ENCODE data around the gene CPN2.

Gene CPN2

GRCh38 chr3:194306771-194307640 is 44.1 kb downstream of the CPN2 start:
- Histone ChIP-seq H3K9ac (ENCODE audit: low read length) (peak overlapping the region; percentile 50; the same call in 1 of the 2 replicates), H2AFZ (ENCODE audit: low read depth, low read length) (no peak overlapping the region), H4K20me1 (ENCODE audit: insufficient read depth, low read length) (no peaks in the 10 kb centered on the region), H3K9me3 (ENCODE audit: insufficient read depth, low read length) (no peaks in the 10 kb centered on the region), H3K79me2 (ENCODE audit: low read length) (no peaks in the 10 kb centered on the region), H3K4me1 (ENCODE audit: low read length) (peaks cover 55% of the 10 kb centered on the region), H3K4me2 (ENCODE audit: low read length) (peak overlapping the region; percentile 87), H3K4me3 (ENCODE audit: low read length) (peak overlapping the region; percentile 60), H3K36me3 (replicated peaks; ENCODE audit: low read depth, low read length) (no peaks in the 10 kb centered on the region), H3K27me3 (ENCODE audit: low read depth, low read length) (peaks cover 57% of the 10 kb centered on the region), H3K27ac (ENCODE audit: low read length) (peak overlapping the region; percentile 93)
- TF ChIP-seq CTCF (IDR thresholded peaks at IDR 0.05; ENCODE audit: low read depth, low read length) = no peak
- TF ChIP-seq EZH2phosphoT487 (IDR thresholded peaks at IDR 0.05; ENCODE audit: low read depth) = peak; percentile 69

- Histone ChIP-seq H3K4me2 (ENCODE audit: low read length) (peak overlapping the region; percentile 87), H3K27ac (ENCODE audit: low read length) (peak overlapping the region; percentile 93), H4K20me1 (ENCODE audit: insufficient read depth, low read length) (no peaks in the 10 kb centered on the region), H2AFZ (ENCODE audit: low read depth, low read length) (no peak overlapping the region), H3K9me3 (ENCODE audit: insufficient read depth, low read length) (no peaks in the 10 kb centered on the region), H3K9ac (ENCODE audit: low read length) (peak overlapping the region; percentile 50), H3K79me2 (ENCODE audit: low read length) (no peaks in the 10 kb centered on the region), H3K27me3 (ENCODE audit: low read depth, low read length) (peaks cover 56% of the 10 kb centered on the region), H3K4me1 (ENCODE audit: low read length) (peaks cover 55% of the 10 kb centered on the region), H3K4me3 (ENCODE audit: low read length) (peak overlapping the region; percentile 60), H3K36me3 (replicated peaks; ENCODE audit: low read depth, low read length) (no peaks in the 10 kb centered on the region)
- no peak for TF ChIP-seq EZH2phosphoT487 (IDR thresholded peaks at IDR 0.05; ENCODE audit: low read depth)
- no peak for TF ChIP-seq CTCF (IDR thresholded peaks at IDR 0.05; ENCODE audit: low read depth, low read length)
Measured at GRCh38 chr3:194306109-194306686, 44.9 kb downstream of the CPN2 start.

GRCh38 chr3:194305356-194306108 is 45.6 kb downstream of the CPN2 start:
- Histone ChIP-seq H3K4me2 (ENCODE audit: low read length) (peak overlapping the region; percentile 87), H3K9ac (ENCODE audit: low read length) (peak overlapping the region; percentile 50), H4K20me1 (ENCODE audit: insufficient read depth, low read length) (no peaks in the 10 kb centered on the region), H3K27ac (ENCODE audit: low read length) (peak overlapping the region; percentile 93), H3K36me3 (replicated peaks; ENCODE audit: low read depth, low read length) (no peaks in the 10 kb centered on the region), H3K4me3 (ENCODE audit: low read length) (peak overlapping the region; percentile 60), H3K27me3 (ENCODE audit: low read depth, low read length) (peaks cover 56% of the 10 kb centered on the region), H3K9me3 (ENCODE audit: insufficient read depth, low read length) (no peaks in the 10 kb centered on the region), H3K79me2 (ENCODE audit: low read length) (no peaks in the 10 kb centered on the region), H2AFZ (ENCODE audit: low read depth, low read length) (no peak overlapping the region), H3K4me1 (ENCODE audit: low read length) (peaks cover 55% of the 10 kb centered on the region)
- no peak for TF ChIP-seq EZH2phosphoT487 (IDR thresholded peaks at IDR 0.05; ENCODE audit: low read depth)
- TF ChIP-seq CTCF (IDR thresholded peaks at IDR 0.05; ENCODE audit: low read depth, low read length) = no peak
